Mammary epithelial cell (primary cell): ENCODE measurements around the gene RTKN2.
"Not testable (repeated sequence)": the region's sequence is repeated elsewhere in the genome, so short reads cannot be mapped to it uniquely, and the experiment has no call there.

ENCODE experiments used
- CTCF ChIP-seq, 2 donors: IDR thresholded peaks in 1 of 2; conservative IDR thresholded peaks in 1 of 2; 2 replicates each; pipeline ENCODE4 v1.5.1; 2011 to 2012; ENCODE audit warnings: inconsistent platforms in 2 of 2, low read length in 2 of 2, mild to moderate bottlenecking in 2 of 2, control low read depth in 1 of 2, low read depth in 1 of 2; ENCODE audit not compliant: insufficient read depth in 1 of 2; ENCODE audit errors: extremely low read depth in 1 of 2
- EZH2 ChIP-seq: IDR thresholded peaks from 2 replicates; pipeline ENCODE4 v1.6.1; 2012; ENCODE audit warnings: low read length, inconsistent platforms, borderline replicate concordance

DNA sequence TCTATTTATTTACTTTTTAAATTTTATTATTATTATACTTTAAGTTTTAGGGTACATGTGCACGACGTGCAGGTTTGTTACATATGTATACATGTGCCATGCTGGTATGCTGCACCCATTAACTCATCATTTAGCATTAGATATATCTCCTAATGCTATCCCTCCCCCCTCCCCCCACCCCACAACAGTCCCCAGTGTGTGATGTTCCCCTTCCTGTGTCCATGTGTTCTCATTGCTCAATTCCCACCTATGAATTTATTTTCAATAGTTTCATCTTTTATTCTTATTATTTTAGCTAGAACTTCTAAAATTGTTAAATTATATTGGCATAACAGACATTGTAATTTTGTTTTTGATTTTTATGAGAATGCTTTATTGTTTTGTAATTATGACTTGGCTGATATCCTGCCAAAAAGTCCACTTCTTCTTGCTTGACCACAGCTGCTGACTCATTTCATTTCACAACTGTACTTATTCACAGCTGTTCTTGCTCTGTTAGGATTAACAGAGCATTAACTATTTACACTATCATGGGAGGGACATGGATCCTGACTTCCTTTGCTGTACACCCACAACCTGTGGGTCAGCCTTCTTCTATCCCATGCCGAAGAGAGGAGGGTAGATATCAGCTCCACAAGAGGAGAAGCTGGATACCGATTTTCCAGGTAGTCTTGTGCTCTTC, 25.5 kb downstream of the RTKN2 start:
- not testable (repeated sequence) for TF ChIP-seq CTCF (conservative IDR thresholded peaks at IDR 0.05 in 1 of 2, IDR thresholded peaks at IDR 0.05 in 1 of 2; ENCODE audit: extremely low read depth in 1 of 2, insufficient read depth in 1 of 2, low read depth in 1 of 2, low read length in 2 of 2); EZH2
